Activated naive CD8-positive, alpha-beta T cell (primary cell): ENCODE data around the gene ZC3H7A.

Experiments used
- H3K27ac Mint-ChIP-seq: one replicate; pipeline ENCODE4 v1.8.0; 2021; ENCODE audit warnings: mixed read lengths
- H3K27me3 Mint-ChIP-seq: one replicate; pipeline ENCODE4 v1.8.0; 2021; ENCODE audit warnings: mixed read lengths
- H3K36me3 Mint-ChIP-seq: one replicate; pipeline ENCODE4 v1.8.0; 2021; ENCODE audit warnings: mixed read lengths
- H3K4me1 Mint-ChIP-seq: one replicate; pipeline ENCODE4 v1.8.0; 2021; ENCODE audit warnings: low read depth, mixed read lengths
- H3K4me3 Mint-ChIP-seq: one replicate; pipeline ENCODE4 v1.8.0; 2021; ENCODE audit warnings: mild to moderate bottlenecking, mixed read lengths
- H3K9me3 Mint-ChIP-seq: one replicate; pipeline ENCODE4 v1.8.0; 2021; ENCODE audit warnings: low read depth, mixed read lengths

Gene ZC3H7A

GRCh38 chr16:11759997-11760396 is 37.1 kb downstream of the ZC3H7A start:
- Mint-ChIP-seq H3K4me3 (no peak overlapping the region), H3K4me1 (no peaks in the 10 kb centered on the region), H3K36me3 (peaks cover 10% of the 10 kb centered on the region), H3K27ac (no peak overlapping the region), H3K27me3 (no peaks in the 10 kb centered on the region), H3K9me3 (no peaks in the 10 kb centered on the region)

- H3K27me3 Mint-ChIP-seq = no peaks in the 10 kb centered on the region
- H3K4me1 Mint-ChIP-seq = no peaks in the 10 kb centered on the region
- peaks cover 10% of the 10 kb centered on the region for H3K36me3 Mint-ChIP-seq
- no peak overlapping the region for H3K27ac Mint-ChIP-seq
- H3K4me3 Mint-ChIP-seq = no peak overlapping the region
- no peaks in the 10 kb centered on the region for H3K9me3 Mint-ChIP-seq
Measured at GRCh38 chr16:11759163-11759834, 37.8 kb downstream of the ZC3H7A start.

GRCh38 chr16:11757671-11758545 is 39.1 kb downstream of the ZC3H7A start:
- Mint-ChIP-seq H3K27ac (no peak overlapping the region), H3K4me3 (no peak overlapping the region), H3K9me3 (no peaks in the 10 kb centered on the region), H3K36me3 (peaks cover 13% of the 10 kb centered on the region), H3K4me1 (no peaks in the 10 kb centered on the region), H3K27me3 (no peaks in the 10 kb centered on the region)

- Mint-ChIP-seq H3K27ac (no peak overlapping the region), H3K4me1 (no peaks in the 10 kb centered on the region), H3K27me3 (no peaks in the 10 kb centered on the region), H3K4me3 (no peak overlapping the region), H3K9me3 (no peaks in the 10 kb centered on the region), H3K36me3 (peaks cover 15% of the 10 kb centered on the region)
Measured at GRCh38 chr16:11756248-11756647, 40.8 kb downstream of the ZC3H7A start.

GRCh38 chr16:11755022-11755760 is 41.9 kb downstream of the ZC3H7A start:
- Mint-ChIP-seq H3K27me3 (no peaks in the 10 kb centered on the region), H3K4me3 (no peak overlapping the region), H3K36me3 (peaks cover 13% of the 10 kb centered on the region), H3K27ac (no peak overlapping the region), H3K4me1 (no peaks in the 10 kb centered on the region), H3K9me3 (no peaks in the 10 kb centered on the region)

DNA sequence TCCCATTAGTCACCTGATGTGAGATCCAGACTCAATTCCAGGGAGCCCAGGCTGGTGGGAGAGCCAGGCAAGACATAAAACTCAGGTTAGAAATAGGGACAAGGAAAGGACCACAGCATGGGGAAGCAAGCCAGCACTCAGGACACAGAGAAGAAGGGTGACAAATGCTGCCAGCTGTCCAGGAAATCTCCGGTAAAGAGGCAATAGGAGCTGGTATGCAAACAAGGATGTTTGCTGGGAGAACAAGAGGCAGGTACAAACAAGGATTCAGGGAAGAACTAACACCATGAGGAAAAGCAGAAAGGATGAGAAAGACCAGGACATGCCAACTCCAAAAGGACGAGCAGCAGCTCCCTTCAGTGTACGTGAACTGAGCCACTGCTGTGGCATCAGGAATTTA is 44.2 kb downstream of the ZC3H7A start:
- no peaks in the 10 kb centered on the region for H3K27me3 Mint-ChIP-seq
- no peaks in the 10 kb centered on the region for H3K4me1 Mint-ChIP-seq
- peak overlapping the region; percentile 24 for H3K27ac Mint-ChIP-seq
- H3K36me3 Mint-ChIP-seq = peaks cover 15% of the 10 kb centered on the region
- no peaks in the 10 kb centered on the region for H3K9me3 Mint-ChIP-seq
- H3K4me3 Mint-ChIP-seq = no peak overlapping the region

DNA sequence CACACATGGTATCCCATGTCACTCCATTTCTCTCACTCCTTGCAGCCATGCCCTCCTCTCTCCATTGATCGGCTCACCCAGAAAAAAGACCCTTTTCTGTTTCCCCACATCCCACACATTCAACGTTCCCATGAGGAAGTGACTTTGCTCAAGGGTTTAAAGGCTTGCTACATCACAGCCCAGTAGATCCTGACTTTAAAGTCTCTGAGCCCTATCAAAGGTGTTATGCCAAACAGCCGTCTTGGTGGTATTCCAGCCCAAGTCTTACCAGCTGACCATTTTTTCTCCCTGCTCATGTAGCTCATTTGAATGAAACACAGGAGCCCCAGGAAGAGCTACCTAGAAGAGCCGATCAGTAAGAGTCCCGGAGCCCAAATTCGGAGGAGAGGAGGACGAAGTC is 47.0 kb downstream of the ZC3H7A start:
- no peak overlapping the region for H3K4me3 Mint-ChIP-seq
- no peaks in the 10 kb centered on the region for H3K9me3 Mint-ChIP-seq
- no peaks in the 10 kb centered on the region for H3K27me3 Mint-ChIP-seq
- no peak overlapping the region for H3K27ac Mint-ChIP-seq
- H3K36me3 Mint-ChIP-seq = peaks cover 9% of the 10 kb centered on the region
- no peaks in the 10 kb centered on the region for H3K4me1 Mint-ChIP-seq

DNA sequence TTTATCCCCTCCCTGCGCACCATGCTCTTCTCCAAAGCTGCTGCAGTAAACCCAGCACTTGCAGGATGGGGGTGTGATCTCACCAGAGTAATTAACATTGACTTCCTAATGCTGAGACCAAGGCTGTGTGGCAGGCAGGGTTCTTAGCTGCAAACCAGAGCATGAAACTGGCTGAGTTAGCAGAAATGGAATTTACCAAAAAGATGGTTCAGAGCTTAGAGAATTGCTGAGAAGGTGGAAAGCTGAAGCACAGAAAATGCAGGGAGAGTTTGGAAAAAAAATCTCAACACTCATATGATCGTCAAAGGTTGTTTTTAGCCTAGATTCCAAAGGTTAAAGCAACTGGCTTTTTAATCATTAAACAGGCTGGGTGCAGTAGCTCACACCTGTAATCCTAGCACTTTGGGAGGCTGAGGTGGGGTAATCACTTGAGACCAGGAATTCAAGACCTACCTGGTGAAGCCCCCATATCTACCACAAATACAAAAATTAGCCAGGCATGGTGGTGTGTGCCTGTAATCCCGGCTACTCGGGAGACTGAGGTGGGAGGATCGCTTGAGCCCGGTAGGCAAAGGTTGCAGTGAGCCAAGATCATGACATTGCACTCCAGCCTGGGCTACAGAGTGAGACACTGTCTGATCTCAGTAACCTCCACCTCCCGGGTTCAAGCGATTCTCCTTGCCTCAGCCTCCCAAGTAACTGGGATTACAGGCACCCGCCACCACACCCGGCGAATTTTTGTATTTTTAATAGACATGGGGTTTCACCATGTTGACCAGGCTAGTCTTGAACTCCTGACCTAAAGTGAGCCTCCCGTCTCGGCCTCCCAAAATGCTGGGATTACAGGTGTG is 48.4 kb downstream of the ZC3H7A start:
- peaks cover 9% of the 10 kb centered on the region for H3K36me3 Mint-ChIP-seq
- no peak overlapping the region for H3K4me3 Mint-ChIP-seq
- H3K9me3 Mint-ChIP-seq = no peaks in the 10 kb centered on the region
- H3K4me1 Mint-ChIP-seq = peaks cover 9% of the 10 kb centered on the region
- H3K27ac Mint-ChIP-seq = peak overlapping the region; percentile 34
- H3K27me3 Mint-ChIP-seq = no peaks in the 10 kb centered on the region

- H3K4me1 Mint-ChIP-seq = peaks cover 12% of the 10 kb centered on the region
- H3K9me3 Mint-ChIP-seq = no peaks in the 10 kb centered on the region
- peaks cover 7% of the 10 kb centered on the region for H3K36me3 Mint-ChIP-seq
- no peaks in the 10 kb centered on the region for H3K27me3 Mint-ChIP-seq
- H3K4me3 Mint-ChIP-seq = no peak overlapping the region
- H3K27ac Mint-ChIP-seq = no peak overlapping the region
Measured at GRCh38 chr16:11747949-11748403, 49.1 kb downstream of the ZC3H7A start.

- H3K27me3 Mint-ChIP-seq = no peaks in the 10 kb centered on the region
- no peaks in the 10 kb centered on the region for H3K36me3 Mint-ChIP-seq
- H3K4me3 Mint-ChIP-seq = peak overlapping the region; percentile 91
- H3K4me1 Mint-ChIP-seq = peaks cover 40% of the 10 kb centered on the region
- H3K9me3 Mint-ChIP-seq = no peaks in the 10 kb centered on the region
- peak overlapping the region; percentile 92 for H3K27ac Mint-ChIP-seq
Measured at GRCh38 chr16:11744075-11744470, 53.0 kb downstream of the ZC3H7A start.

DNA sequence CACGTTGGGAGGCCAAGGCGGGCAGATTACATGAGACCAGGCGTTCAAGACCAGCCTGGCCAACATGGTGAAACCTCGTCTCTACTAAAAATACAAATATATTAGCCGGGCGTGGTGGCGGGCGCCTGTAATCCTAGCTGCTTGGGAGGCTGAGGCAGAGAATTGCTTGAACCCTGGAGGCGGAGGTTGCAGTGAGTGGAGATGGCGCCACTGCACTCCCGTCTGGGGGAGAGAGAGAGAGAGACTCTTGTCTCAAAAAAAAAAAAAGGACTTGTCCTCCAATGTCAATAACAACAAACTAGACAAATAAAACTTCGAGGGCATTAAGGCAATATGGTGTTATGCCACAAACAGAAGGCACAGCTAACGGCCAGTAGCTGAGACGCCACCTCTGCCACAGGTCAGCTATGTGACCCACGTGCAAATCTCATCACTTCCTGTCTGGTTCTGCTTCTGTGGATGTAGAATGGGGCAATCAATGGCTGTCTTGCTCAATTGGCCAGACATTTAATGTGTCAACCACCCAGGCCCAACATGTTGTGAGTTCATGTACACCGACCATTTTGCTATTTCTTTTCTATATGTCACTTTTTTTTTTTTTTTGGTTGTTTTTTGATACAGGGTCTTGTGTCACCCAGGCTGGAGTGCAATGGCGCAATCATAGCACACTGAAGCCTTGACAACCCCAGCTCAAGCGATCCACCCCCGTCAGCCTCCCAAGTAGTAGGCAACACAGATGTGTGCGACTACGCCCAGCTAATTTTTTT is 53.6 kb downstream of the ZC3H7A start:
- Mint-ChIP-seq H3K9me3 (no peaks in the 10 kb centered on the region), H3K4me3 (peak overlapping the region; percentile 91), H3K36me3 (no peaks in the 10 kb centered on the region), H3K27me3 (no peaks in the 10 kb centered on the region), H3K27ac (peak overlapping the region; percentile 92), H3K4me1 (peaks cover 46% of the 10 kb centered on the region)

DNA sequence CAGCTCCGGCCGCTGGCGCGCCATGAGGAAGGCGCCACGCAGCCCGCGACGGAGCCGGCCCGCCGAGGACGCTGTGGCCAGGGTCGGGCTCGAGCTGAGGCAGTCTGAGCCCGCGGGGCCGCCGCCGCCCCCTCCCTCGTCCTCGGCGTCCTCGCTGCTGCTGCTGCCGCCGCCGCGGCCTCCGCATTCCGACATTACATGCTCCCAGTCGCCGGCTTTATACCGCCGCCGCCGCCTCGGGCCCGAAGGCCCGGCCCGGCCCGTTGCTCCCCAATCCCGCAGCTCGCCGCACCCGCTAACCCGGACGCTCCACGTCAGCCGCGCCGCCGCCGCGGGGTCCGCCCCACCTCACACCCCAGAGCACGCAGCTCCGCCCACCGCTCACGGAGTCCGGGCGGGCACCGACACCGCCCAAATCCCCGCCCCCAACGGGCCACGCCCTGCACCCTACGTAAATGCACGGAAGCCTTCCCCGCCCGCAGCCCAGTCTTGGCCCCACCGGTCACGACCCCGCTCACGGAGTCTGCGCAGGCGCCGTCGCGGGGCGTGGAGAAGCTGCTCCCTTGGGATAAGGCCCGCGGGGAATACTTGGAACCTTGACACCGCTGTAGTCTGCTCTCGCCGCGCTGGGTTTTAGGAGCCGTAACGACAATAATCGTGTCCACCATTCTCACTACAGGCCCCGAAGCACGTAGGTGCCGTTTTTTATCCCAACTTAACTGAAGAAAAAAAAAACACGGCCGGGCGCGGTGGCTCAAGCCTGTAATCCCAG is 54.3 kb downstream of the ZC3H7A start, which contains the start of gene TXNDC11:
TSS of gene TXNDC11 (minus strand) at position 322 of the 772 bp plus-strand sequence. CDS start at position 195, 127 bp downstream.
- Mint-ChIP-seq H3K27me3 (no peaks in the 10 kb centered on the region), H3K4me1 (peaks cover 53% of the 10 kb centered on the region), H3K9me3 (no peaks in the 10 kb centered on the region), H3K27ac (peak within 1 kb of the TSS; percentile 92), H3K4me3 (peak within 1 kb of the TSS; percentile 97), H3K36me3 (peaks cover 5% of the 10 kb centered on the region)

GRCh38 chr16:11742093-11742535 is 54.9 kb downstream of the ZC3H7A start:
- Mint-ChIP-seq H3K9me3 (no peaks in the 10 kb centered on the region), H3K4me3 (peak overlapping the region; percentile 97), H3K4me1 (peaks cover 53% of the 10 kb centered on the region), H3K27ac (peak overlapping the region; percentile 90), H3K36me3 (peaks cover 5% of the 10 kb centered on the region), H3K27me3 (no peaks in the 10 kb centered on the region)
